ENCODE data around the gene KTN1.

Gene KTN1

DNA sequence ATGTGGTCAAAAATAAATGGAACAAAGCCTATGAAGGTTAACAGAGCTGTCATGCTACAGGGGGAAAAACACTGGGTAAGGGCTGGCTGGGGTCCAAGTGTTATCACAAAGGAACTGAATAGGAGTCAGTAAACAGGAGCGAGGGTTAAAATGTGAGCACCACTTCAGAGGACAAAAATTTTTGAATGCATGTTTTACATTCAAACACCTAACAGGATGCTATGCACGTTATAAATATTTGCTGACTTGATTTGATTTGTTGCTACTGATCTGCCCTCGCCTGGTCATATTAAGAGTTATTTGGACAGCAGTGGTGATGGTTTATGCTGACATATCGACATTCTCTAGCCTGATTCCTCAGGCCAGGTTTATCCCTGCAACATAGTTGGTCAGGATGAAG, 7.4 kb upstream of the KTN1 start:
- no peak for DNase-seq (ENCODE audit: low spot score)

DNA sequence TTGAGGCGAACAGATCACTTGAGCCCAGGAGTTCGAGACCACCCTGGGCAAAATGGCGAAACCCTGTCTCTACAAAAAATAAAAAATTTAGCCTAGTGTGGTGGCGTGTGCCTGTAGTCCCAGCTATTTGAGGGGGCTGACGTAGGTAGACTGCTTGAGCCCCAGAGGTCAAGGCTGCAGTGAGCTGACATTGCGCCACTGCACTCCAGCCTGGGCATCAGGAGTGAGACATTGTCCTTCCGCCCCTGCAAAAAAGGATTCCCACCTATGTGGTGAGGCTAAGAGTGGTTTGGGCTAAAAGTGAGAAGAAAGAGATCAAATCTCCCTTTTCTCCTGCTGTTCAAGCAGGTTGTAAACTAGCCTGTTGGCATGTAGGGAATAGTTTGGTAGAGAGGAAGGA, 5.0 kb upstream of the KTN1 start:
- no peak for DNase-seq (ENCODE audit: low spot score)

DNA sequence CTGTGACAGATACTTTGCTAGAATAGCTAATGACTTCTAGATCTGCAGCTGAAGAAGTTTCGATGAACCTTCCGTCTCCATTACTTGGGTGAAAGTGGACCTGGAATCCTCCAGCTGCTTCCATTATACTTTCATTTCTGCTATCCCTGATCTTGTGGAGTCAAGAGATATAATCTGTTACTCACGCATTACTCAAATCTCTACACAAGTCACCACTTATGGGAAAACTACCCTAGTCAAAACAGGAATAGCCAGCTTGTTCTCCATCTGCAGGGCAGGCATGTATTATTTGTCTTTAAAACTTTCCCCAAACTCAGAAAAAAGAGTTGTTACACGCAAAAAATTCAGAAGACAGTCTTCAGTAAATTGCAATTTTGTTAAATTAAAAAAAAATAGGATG, 2.8 kb upstream of the KTN1 start:
- DNase-seq (ENCODE audit: low spot score): no peak

DNA sequence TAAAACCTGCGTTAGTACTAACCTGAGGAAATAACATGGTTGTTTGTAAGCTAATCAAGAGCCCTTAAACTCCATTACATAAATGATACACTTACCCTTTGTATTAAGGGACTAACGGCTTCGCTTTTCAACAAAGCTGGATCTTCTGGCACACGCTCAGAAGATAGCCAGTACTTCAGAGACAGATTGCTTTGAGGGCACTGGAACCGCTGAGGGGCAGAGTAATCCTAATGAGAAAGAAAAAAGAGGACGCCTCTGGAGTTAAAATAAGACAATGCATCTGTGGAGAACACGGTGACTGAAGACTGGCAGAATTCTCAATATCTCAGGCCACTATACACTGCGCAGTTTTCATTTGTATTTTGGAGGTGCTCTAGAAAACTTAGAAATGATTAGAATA, 1.5 kb upstream of the KTN1 start:
- no peak for DNase-seq (ENCODE audit: low spot score)

DNA sequence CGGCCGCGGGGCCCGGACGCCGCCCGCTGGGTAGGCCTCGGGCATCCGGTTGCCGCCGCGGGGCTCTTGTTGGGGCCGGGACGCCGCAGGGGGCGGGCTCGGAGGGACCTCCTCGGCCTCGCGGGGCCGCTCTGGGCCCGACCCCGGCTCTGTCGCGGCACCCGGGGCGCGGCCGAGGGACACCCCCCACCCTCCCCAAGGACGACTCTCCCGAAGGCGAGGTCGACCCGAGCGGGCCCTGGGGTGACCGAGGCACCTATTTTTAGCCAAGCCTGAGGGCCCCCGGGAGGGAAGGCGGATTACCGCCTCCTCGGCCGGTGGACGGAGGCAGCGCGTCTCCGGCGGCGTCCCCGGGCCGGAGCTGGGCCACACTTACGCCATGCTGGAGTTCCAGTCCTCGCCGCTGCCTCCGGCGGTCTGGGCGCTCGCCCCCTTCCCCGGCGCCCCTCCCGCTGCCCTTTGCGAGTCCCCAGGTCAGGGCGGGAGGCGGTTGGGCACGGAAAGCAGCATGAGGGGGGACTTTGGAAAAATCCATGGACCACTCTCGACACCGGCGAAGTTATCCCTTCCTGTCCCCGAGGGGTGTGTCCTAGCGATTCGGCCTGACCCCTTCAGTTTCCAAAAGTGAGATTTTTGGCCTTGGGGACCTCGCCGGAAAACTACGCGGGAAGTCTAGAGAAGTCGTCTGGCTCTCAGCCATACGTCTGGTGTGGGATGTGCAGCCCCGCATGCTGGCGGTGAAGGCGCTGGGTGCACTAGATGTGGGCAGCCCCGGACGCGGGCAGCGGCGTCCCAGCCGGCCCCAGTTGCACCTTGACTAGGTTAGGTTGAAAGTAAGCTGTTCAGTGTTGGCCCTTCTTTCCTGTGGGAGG, 699 bp downstream of the KTN1 start:
- peak; percentile 35 for DNase-seq (ENCODE audit: low spot score)

GRCh38 chr14:55581342-55581771, 1.4 kb downstream of the KTN1 start:
- no peak for DNase-seq (ENCODE audit: low spot score)

DNA sequence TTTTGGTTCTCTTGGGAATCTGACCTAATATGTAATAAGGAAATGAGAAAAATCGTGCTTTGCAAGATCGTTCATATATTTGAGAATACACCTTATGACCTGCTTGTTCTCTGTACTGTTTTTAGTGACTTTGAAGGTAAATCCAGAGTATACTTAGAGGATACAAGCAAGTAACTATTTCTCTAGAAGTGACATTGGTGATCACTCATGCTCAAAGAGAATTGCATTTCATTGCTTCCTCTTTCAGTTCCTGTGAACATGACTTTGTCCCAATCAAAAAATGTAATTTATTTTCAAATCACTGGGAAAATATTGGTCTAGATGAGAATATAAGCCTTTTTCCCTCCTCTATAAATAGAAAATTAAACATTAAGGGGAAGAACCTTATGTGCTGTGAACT, 2.7 kb downstream of the KTN1 start:
- DNase-seq (ENCODE audit: low spot score): no peak

DNA sequence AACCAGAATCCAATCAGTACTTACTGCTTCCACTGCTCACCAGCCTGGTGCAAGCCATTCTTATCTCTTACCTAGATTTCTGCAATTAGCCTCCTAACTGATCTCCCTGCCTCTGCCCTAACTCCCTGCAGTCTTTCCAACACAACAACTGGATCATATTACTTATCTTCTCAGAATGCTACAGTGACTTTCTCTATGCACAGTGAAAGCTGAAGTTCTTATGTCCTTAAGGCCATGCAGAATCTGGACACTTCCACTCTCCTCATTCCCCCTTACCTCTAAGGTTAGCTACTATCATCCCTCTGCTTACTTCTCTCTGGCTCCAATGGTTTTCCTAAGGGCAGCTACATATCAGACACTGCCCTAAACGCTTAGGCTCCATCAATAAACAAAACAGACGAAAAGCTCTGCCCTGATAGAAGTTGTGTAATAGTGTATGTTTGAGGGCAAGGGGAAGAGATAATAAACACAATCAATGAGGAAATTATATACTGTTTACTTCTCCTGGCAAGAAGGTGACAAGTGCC, 4.0 kb downstream of the KTN1 start:
- peak; percentile 33 for DNase-seq (ENCODE audit: low spot score)

- no peak for DNase-seq (ENCODE audit: low spot score)
Measured at GRCh38 chr14:55585854-55586253, 5.8 kb downstream of the KTN1 start.

- DNase-seq (ENCODE audit: low spot score): no peak
Measured at GRCh38 chr14:55586411-55586810, 6.4 kb downstream of the KTN1 start.

DNA sequence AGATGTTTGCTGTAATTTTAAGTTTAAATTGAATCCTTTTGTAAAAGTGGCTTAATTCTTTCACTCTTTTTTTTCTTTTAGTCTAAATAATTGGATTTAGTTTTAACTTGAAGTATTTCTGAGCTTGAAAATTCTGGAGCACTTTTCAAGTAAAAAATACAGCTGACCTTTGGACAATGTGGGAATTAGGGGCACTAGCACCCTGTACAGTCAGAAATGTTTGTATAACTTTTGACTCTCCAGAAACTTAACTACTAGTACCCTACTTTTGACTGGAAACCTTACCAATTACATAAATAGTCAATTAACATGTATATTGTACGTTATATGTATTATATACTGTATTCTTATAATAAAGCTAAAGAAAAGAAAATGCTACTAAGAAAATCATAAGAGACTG, 7.8 kb downstream of the KTN1 start:
- DNase-seq (ENCODE audit: low spot score): no peak

GRCh38 chr14:55588259-55588699, 8.3 kb downstream of the KTN1 start:
- no peak for DNase-seq (ENCODE audit: low spot score)

DNA sequence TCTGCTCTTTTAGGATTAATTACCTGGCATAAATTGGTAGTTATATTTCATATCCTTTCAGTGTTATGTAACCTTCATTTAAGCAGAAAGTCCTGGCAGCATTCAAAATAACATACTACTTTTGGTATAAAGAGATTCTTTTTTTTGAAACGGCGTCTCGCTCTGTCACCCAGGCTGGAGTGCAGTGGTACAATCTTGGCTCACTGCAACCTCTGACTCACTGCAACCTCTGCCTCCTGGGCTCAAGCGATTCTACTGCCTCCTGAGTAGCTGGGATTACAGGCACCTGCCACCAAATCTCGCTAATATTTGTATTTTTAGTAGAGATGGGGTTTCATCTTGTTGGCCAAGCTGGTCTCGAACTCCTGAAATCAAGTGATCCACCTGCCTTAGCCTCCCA, 9.2 kb downstream of the KTN1 start:
- no peak for DNase-seq (ENCODE audit: low spot score)

DNA sequence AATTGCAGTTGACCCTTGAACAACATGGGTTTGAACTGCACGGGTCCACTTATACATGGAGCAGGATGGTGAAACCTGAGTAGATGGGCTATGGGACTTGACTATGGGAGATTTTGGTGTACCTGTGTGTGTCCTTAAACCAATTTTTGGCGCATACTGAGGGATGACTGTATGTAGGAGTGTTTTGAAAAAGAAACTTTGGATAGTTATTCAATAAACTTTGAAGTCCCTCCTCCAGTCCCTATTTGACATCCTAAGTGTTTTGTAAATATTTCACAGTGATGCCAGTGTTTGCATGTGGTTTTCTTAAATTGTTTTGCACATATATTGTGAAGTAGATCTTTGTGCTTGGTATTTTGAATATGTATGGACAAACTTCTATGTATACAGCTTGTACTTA, 12.4 kb downstream of the KTN1 start:
- DNase-seq (ENCODE audit: low spot score): no peak

DNA sequence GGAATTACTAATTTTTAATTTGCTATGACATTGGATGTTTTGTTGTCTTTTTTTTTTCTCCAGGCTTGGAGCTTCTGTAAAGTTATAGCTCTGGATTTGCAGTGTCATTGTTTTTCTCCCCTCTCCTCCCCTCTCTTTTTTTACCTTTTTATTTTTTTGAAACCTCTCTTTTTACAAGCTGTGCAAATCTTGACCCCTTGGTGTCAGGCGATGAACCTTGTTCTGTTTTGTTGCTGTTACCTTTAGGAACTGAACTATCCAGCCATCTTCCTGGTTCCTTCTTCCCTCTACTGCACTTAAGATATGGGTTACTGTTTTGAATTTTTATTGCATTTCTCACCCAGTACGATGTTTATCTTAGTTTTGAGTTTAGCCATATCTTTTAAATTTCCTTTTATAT, 13.7 kb downstream of the KTN1 start:
- DNase-seq (ENCODE audit: low spot score): no peak

DNA sequence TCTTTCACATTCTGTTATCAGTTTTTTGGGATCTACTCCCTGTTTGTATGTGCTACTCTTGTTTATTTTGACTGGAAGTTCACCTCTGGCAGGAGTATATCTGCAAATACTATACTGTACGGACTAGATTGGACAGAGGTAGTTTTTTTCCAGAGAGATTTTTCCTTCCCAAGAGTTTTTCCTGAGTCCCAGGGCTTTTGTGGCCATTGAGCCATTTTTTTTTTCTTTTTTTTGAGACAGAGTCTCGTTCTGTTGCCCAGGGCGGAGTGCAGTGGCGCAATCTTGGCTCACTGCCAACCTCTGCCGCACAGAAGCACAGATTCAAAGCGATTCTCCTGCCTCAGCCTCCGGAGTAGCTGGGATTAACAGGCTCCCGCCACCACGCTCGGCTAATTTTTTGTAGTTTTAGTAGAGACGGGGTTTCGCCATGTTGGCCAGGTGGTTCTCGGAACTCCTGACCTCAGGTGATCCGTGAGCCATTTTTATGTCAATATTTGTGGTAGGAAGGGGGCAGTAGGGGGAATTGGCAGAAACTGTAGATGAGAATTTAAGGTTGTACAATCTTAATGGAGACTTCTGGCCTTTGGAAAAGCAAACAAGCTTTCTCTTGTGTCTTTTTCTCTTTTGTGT, 19.4 kb downstream of the KTN1 start:
- DNase-seq (ENCODE audit: low spot score): peak; percentile 29

GRCh38 chr14:55600784-55601561, 21.0 kb downstream of the KTN1 start:
- no peak for DNase-seq (ENCODE audit: low spot score)

DNA sequence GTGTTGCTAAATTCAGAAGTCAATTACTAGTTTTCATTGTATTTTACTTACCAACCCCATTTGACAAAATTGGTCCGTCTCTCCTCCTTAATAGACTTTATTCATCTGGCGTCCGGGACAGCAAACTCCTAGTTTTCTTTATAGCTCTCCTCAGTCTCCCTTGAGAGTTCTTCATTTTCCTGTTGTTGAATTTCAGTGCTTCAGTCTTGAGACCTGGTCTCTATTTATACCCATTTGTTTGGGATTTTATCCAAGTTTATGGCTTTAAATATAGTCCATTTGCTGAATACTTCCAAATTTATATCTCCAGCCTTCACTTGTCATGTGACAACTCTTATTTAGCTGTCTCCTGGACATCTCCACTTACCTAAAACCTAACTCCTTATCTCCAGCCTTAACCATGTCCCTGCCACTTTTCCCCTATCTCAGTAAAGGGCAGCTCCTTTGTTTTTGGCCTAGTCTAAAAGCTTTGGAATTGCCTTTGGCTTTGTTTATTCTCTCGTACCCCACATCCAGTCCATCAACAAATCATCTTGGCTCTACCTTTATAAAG, 23.5 kb downstream of the KTN1 start:
- no peak for DNase-seq (ENCODE audit: low spot score)

- DNase-seq (ENCODE audit: low spot score): no peak
Measured at GRCh38 chr14:55604488-55604887, 24.5 kb downstream of the KTN1 start.

DNA sequence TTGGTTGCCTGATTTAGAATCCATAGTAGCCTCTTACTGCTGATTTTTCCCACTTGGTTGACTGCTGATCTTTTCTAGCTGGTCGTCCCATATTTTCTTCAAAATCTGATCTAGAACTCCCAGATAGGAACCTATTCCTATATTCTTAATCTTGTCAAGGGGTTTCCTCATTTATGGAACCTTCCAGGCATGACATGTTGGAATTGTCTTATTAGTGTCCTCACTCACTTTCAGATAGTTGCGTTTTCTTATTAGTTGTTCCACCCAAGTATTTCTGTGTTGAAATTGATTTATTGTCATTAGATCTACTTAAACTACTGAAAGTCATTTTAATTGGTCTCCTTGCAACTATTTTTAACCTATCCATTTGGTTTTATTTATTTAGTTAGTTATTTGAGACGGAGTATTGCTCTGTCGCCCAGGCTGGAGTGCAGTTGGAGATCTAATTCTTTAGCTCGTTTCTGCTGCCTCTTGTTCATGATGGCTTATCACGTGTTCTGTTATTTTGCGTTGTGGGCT, 25.0 kb downstream of the KTN1 start:
- DNase-seq (ENCODE audit: low spot score): no peak

DNA sequence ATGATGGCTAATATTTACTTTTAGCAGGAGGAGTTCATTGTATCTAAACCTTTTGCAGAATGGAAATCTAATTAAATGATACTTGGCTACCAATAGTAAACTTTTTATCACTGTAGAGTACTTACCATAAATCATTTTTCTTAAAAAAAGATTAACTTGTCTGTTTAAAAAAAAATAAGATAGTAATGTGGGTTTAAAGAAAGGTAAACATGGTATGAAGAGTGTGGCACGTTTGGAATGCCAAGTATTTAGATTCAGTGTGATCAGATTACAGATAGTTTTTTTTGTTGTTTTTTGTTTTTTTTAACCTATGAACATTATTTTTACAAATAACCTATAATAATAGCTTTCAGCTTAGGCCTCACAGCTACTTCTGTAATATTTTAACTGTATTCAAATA, 25.8 kb downstream of the KTN1 start:
- no peak for DNase-seq (ENCODE audit: low spot score)

DNA sequence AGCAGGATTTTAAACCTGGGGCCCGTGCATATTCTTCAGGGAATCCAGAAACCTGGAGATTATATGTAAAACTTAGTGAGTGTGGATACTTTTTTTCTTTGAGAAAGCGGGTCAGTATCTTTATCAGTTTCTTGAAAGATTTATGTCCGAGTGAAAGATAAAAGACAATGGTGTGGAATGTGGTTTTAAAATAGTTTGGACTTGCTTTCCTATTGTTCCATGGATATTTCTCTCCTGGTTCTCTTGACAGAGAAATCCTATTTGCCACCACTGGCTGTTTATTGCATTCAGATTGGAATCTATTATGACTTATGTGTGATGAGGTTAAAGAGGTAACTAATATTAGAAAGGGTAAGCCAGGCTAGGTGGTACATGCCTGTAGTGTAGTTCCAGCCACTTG, 27.4 kb downstream of the KTN1 start:
- DNase-seq (ENCODE audit: low spot score): no peak
